IMR-90 (cell line): ENCODE data around the gene ETHE1. TPM values are rescaled to one million over a fixed set of nuclear protein-coding genes. Genes with fewer than 3 reads are reported as not detected.

ENCODE experiments used
- ATAC-seq: fragments of 200-7000 bp; cut with Tn5 transposase; 2 replicates; pipeline ENCODE4 v1.9.1; 2020; ENCODE audit warnings: low read depth, mild to moderate bottlenecking, moderate library complexity
- BruUV-seq: library from RNA; stranded (reverse); fragments of 400-500 nt; replicated peaks from 2 replicates; lab custom pipeline; 2021; lab: Mats Ljungman, UMichigan
- CTCF ChIA-PET: fragments of 300-600 bp; formaldehyde crosslinking; extraction: SDS; loops from one replicate; lab custom pipeline; 2021; ENCODE audit warnings: antibody characterized with exemption; lab: Yijun Ruan, JAX
- POLR2A ChIA-PET: fragments of 300-600 bp; sonication (Branson Sonifier 250); formaldehyde crosslinking; loops from one replicate; lab custom pipeline; 2022; ENCODE audit warnings: antibody characterized with exemption; ENCODE audit not compliant: unreplicated experiment; lab: Charles Lee
- DNase-seq: peaks from one replicate; pipeline ENCODE4 v3.0.0; 2013
- H2AFZ ChIP-seq: replicated peaks from 2 replicates; pipeline ENCODE3; 2013; ENCODE audit warnings: low read length, mild to moderate bottlenecking; ENCODE audit not compliant: poor library complexity
- H2AK5ac ChIP-seq: 2 replicates; pipeline ENCODE4 v1.6.1; 2013; ENCODE audit warnings: low read depth, low read length, inconsistent platforms
- H2AK9ac ChIP-seq: replicated peaks from 2 replicates; pipeline ENCODE3; 2013; ENCODE audit warnings: mild to moderate bottlenecking, low read depth, low read length, moderate library complexity; ENCODE audit not compliant: poor library complexity
- H2BK120ac ChIP-seq: 2 replicates; pipeline ENCODE4 v1.6.1; 2013; ENCODE audit warnings: low read depth, low read length, inconsistent platforms
- H2BK15ac ChIP-seq: 3 replicates; pipeline ENCODE4 v1.6.1; 2013; ENCODE audit warnings: low read depth, low read length, inconsistent platforms
- H2BK20ac ChIP-seq: 2 replicates; pipeline ENCODE4 v1.6.1; 2013; ENCODE audit warnings: low read depth, mild to moderate bottlenecking, inconsistent platforms, low read length, moderate library complexity
- H2BK5ac ChIP-seq: 2 replicates; pipeline ENCODE4 v1.6.1; 2013; ENCODE audit warnings: mild to moderate bottlenecking, low read depth, low read length, inconsistent platforms; ENCODE audit not compliant: poor library complexity, severe bottlenecking
- H3K14ac ChIP-seq: replicated peaks from 2 replicates; pipeline ENCODE4 v1.6.1; 2013; ENCODE audit warnings: low read depth, low read length, inconsistent platforms
- H3K18ac ChIP-seq: 2 replicates; pipeline ENCODE4 v1.6.1; 2013; ENCODE audit warnings: low read depth, low read length, control low read depth
- H3K23ac ChIP-seq: 2 replicates; pipeline ENCODE4 v1.6.1; 2013; ENCODE audit warnings: low read depth, low read length, inconsistent platforms
- H3K27ac ChIP-seq: 2 replicates; pipeline ENCODE4 v1.5.1; 2013; ENCODE audit warnings: mild to moderate bottlenecking, control low read depth, low read length; ENCODE audit not compliant: insufficient read depth
- H3K27me3 ChIP-seq: 2 replicates; pipeline ENCODE4 v1.6.1; 2013; ENCODE audit warnings: low read length; ENCODE audit not compliant: control insufficient read depth, insufficient read depth
- H3K36me3 ChIP-seq: 2 replicates; pipeline ENCODE4 v1.6.1; 2013; ENCODE audit warnings: low read length, mixed read lengths; ENCODE audit not compliant: control insufficient read depth, insufficient read depth
- H3K4ac ChIP-seq: 2 replicates; pipeline ENCODE4 v1.6.1; 2013; ENCODE audit warnings: low read depth, low read length, inconsistent platforms
- H3K4me1 ChIP-seq: 2 replicates; pipeline ENCODE4 v1.6.1; 2013; ENCODE audit warnings: low read length, mixed read lengths; ENCODE audit not compliant: control insufficient read depth, insufficient read depth
- H3K4me2 ChIP-seq: 2 replicates; pipeline ENCODE4 v1.6.1; 2013; ENCODE audit warnings: low read depth, mild to moderate bottlenecking, control low read depth, low read length, moderate library complexity
- H3K4me3 ChIP-seq: 2 replicates; pipeline ENCODE4 v1.5.1; 2013; ENCODE audit warnings: low read depth, mild to moderate bottlenecking, control low read depth, low read length, moderate library complexity; ENCODE audit not compliant: insufficient read depth
- H3K56ac ChIP-seq: 2 replicates; pipeline ENCODE4 v1.6.1; 2013; ENCODE audit warnings: low read length, inconsistent platforms; ENCODE audit not compliant: insufficient read depth; ENCODE audit errors: extremely low read depth
- H3K79me1 ChIP-seq, 2 experiments: 2 replicates each; pipeline ENCODE4 v1.6.1; 2013; ENCODE audit warnings: low read length in 2 of 2, inconsistent platforms in 1 of 2, low read depth in 1 of 2
- H3K9ac ChIP-seq: 2 replicates; pipeline ENCODE4 v1.6.1; 2013; ENCODE audit warnings: low read depth, low read length, control low read depth
- H3K9me1 ChIP-seq: 2 replicates; pipeline ENCODE4 v1.6.1; 2013; ENCODE audit warnings: low read length, inconsistent platforms; ENCODE audit not compliant: insufficient read depth
- H3K9me3 ChIP-seq: 2 replicates; pipeline ENCODE4 v1.6.1; 2013; ENCODE audit warnings: low read length; ENCODE audit not compliant: control insufficient read depth, insufficient read depth
- H4K20me1 ChIP-seq: 2 replicates; pipeline ENCODE4 v1.6.1; 2013; ENCODE audit warnings: low read length, inconsistent platforms; ENCODE audit not compliant: insufficient read depth
- H4K5ac ChIP-seq: 2 replicates; pipeline ENCODE4 v1.6.1; 2013; ENCODE audit warnings: mild to moderate bottlenecking, low read depth, low read length, control low read depth
- H4K8ac ChIP-seq, 2 experiments: 2 replicates each; pipeline ENCODE4 v1.6.1; 2013; ENCODE audit warnings: low read depth in 2 of 2, low read length in 2 of 2, control low read depth in 1 of 2, inconsistent platforms in 1 of 2
- H4K91ac ChIP-seq: 2 replicates; pipeline ENCODE4 v1.6.1; 2013; ENCODE audit warnings: low read depth, low read length, inconsistent platforms; ENCODE audit not compliant: insufficient read depth
- BHLHE40 ChIP-seq: fragments of 150-350 bp; IDR thresholded peaks from 2 replicates; pipeline ENCODE4 v1.6.1; 2016; ENCODE audit warnings: mild to moderate bottlenecking, low read depth, low read length
- CHD1 ChIP-seq: IDR thresholded peaks from 2 replicates; pipeline ENCODE4 v1.6.1; 2012; ENCODE audit warnings: low read depth, low read length, improper control_type of control experiment
- MAZ ChIP-seq: IDR thresholded peaks from 2 replicates; pipeline ENCODE4 v1.6.1; 2012; ENCODE audit warnings: low read depth, mild to moderate bottlenecking, low read length, improper control_type of control experiment, moderate library complexity, borderline replicate concordance
- MXI1 ChIP-seq: IDR thresholded peaks from 2 replicates; pipeline ENCODE4 v1.6.1; 2012; ENCODE audit warnings: low read depth, mild to moderate bottlenecking, low read length, moderate library complexity, borderline replicate concordance
- NFE2L2 ChIP-seq: fragments of 150-350 bp; IDR thresholded peaks from 2 replicates; pipeline ENCODE4 v1.6.1; 2016; ENCODE audit warnings: low read depth, mild to moderate bottlenecking, low read length
- POLR2A ChIP-seq: IDR thresholded peaks from 2 replicates; pipeline ENCODE4 v1.6.1; 2012; ENCODE audit warnings: mild to moderate bottlenecking, low read depth, low read length
- RCOR1 ChIP-seq: IDR thresholded peaks from 2 replicates; pipeline ENCODE4 v1.6.1; 2012; ENCODE audit warnings: mild to moderate bottlenecking, low read length, improper control_type of control experiment; ENCODE audit not compliant: insufficient replicate concordance
- RFX5 ChIP-seq: IDR thresholded peaks from 2 replicates; pipeline ENCODE4 v1.8.0; 2012; ENCODE audit warnings: low read depth, mild to moderate bottlenecking, low read length, moderate library complexity
- SMC3 ChIP-seq: fragments of 150-350 bp; IDR thresholded peaks from 2 replicates; pipeline ENCODE4 v1.6.1; 2016; ENCODE audit warnings: low read depth, mild to moderate bottlenecking, antibody characterized with exemption, low read length, moderate library complexity
- WGBS, 2 experiments: methylation state at CpG; one replicate each; pipeline versions ENCODE4 v1.1.5 to v1.1.7; 2013; ENCODE audit warnings: missing lambda C conversion rate in 2 of 2; ENCODE audit not compliant: insufficient read length in 1 of 2; ENCODE audit errors: extremely low coverage in 2 of 2; 5-methylcytosine and 5-hydroxymethylcytosine counted together
- dilution Hi-C: fragments of 300-500 bp; cut with HindIII; formaldehyde crosslinking; loops from one replicate; pipeline ENCODE4 v1.14.3; 2018; ENCODE audit warnings: low sequenced_read_pairs; ENCODE audit not compliant: unreplicated experiment
- in situ Hi-C: fragments of 300-500 bp; cut with MboI; formaldehyde crosslinking; loops from 3 replicates; pipeline ENCODE4 v1.14.3; 2019; ENCODE audit warnings: low sequenced_read_pairs, inconsistent platforms, mixed read lengths
- intact Hi-C: fragments of 100-400 bp; cut with micrococcal nuclease; formaldehyde crosslinking; loops from 2 replicates; pipeline ENCODE4 v1.10.0; 2022
- polyA plus RNA-seq, 3 experiments: library from polyadenylated mRNA; depleted of rRNA; stranded (reverse); fragments of >200 nt; gene quantifications; 2 replicates each; pipeline ENCODE4 v1.2.3, GENCODE V29; 2012; ENCODE audit warnings: low replicate concordance in 1 of 3
- total RNA-seq: library from RNA; depleted of rRNA; stranded (reverse); fragments of >200 nt; gene quantifications from 2 replicates; pipeline ENCODE4 v1.2.3, GENCODE V29; 2012
- TF ChIP-seq, protein P1 (sequence below): fragments of 150-350 bp; IDR thresholded peaks from 2 replicates; pipeline ENCODE4 v1.6.1; 2017; ENCODE audit warnings: mild to moderate bottlenecking, antibody characterized with exemption, low read length, low read depth
- TF ChIP-seq, protein P2 (sequence below): fragments of 150-350 bp; IDR thresholded peaks from 2 replicates; pipeline ENCODE4 v1.6.1; 2016; ENCODE audit warnings: low read depth, mild to moderate bottlenecking, low read length, moderate library complexity, borderline replicate concordance
- TF ChIP-seq, protein P3 (sequence below): conservative IDR thresholded peaks from 2 replicates; pipeline ENCODE4 v1.5.1; 2012; ENCODE audit warnings: mild to moderate bottlenecking, low read depth, low read length, improper control_type of control experiment

ETHE1 gene
- total and polyA plus RNA-seq, 2 of the 4 experiments (the other 2 are of a cell fraction): 161 to 233 TPM

DNA sequence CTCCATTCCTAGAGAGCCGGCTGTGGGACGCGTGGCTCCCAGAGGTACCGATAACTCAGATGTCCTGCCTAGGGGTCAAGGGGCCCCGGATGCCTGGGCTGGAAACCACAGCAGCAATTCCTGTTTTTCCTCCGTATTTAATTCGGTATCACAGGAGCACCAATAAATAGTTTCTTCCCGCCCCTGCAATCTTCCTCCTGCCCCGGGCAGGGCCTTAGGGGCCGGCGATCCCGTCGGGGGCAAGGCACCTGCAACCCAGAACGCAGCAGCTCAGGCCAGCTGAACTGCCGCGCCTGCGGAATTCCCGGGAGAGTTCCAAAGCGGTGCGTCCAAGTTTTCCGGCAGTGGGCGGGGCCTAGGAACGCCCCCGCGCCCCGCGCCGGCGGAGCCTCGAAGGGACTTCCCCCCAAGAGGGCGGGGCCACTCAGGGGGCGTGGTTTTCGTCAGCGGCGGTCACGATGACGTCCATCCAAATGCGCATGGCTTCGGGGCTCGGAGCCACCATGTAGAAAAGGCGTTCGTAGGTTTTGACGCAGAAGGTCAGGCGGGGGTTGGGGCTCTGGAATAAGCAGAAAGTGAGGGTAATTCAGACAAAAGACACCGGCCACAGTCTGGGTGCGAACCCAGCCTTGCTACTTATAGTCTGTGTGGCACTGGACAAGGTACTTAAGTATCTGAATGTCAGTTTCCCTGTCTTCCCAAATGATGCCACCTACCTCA, 51.9 kb downstream of the ETHE1 start:
- POLR2A ChIA-PET: interaction anchor here (0.5 kb wide), 1 partner anchor 250 kb away, joined by 4 read pairs; no protein-coding TSS in a partner anchor
- H3K27ac ChIP-seq: peak overlapping the region; percentile 83

More for the DNA sequence above, 51.9 kb downstream of the ETHE1 start:
- Histone ChIP-seq H3K4me2 (peak overlapping the region; percentile 52), H3K27me3 (no peaks in the 10 kb centered on the region), H3K56ac (peak overlapping the region; percentile 61; the same call in 1 of the 2 replicates), H3K18ac (peak overlapping the region; percentile 63), H3K9ac (0 out of 2 replicates have a peak overlapping the region, but pooled peaks have one; percentile 33), H3K4me1 (peaks cover 9% of the 10 kb centered on the region), H2BK5ac (peak overlapping the region; percentile 84), H2AK5ac (peak overlapping the region; percentile 95), H2BK20ac (peak overlapping the region; percentile 90), H3K4ac (peak overlapping the region; percentile 96), H4K5ac (peak overlapping the region; percentile 81), H2BK120ac (peak overlapping the region; percentile 94), H3K9me1 (peaks cover 7% of the 10 kb centered on the region), H2AK9ac (peak overlapping the region; percentile 80), H3K79me1 (no peaks in the 10 kb centered on the region; a peak in 1 of 4 replicates), H4K8ac (peak overlapping the region; percentile 96 to 99), H3K14ac (peak overlapping the region; percentile 73), H3K23ac (peak overlapping the region; percentile 83; the same call in 1 of the 2 replicates), H3K4me3 (no peak overlapping the region), H2BK15ac (peak overlapping the region; percentile 100), H4K20me1 (peaks cover 3% of the 10 kb centered on the region), H3K9me3 (no peaks in the 10 kb centered on the region), H3K36me3 (peaks cover 5% of the 10 kb centered on the region), H2AFZ (peak overlapping the region; percentile 88), H4K91ac (peak overlapping the region; percentile 77)
- dilution Hi-C loops: no loop called here
- TF ChIP-seq RFX5 (no peak), MAZ (peak; percentile 87; the same call in 1 of the 2 replicates), NFE2L2 (0 out of 2 replicates have a peak, but pooled peaks have one; percentile 18), MXI1 (peak; percentile 64; the same call in 1 of the 2 replicates), BHLHE40 (0 out of 2 replicates have a peak, but pooled peaks have one; percentile 1), CHD1 (no peak), RCOR1 (peak; percentile 44), POLR2A (peak; percentile 62), SMC3 (no peak)
- TF ChIP-seq, protein P1, sequence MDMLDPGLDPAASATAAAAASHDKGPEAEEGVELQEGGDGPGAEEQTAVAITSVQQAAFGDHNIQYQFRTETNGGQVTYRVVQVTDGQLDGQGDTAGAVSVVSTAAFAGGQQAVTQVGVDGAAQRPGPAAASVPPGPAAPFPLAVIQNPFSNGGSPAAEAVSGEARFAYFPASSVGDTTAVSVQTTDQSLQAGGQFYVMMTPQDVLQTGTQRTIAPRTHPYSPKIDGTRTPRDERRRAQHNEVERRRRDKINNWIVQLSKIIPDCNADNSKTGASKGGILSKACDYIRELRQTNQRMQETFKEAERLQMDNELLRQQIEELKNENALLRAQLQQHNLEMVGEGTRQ: 0 out of 2 replicates have a peak, but pooled peaks have one; percentile 28
- TF ChIP-seq, protein P2, sequence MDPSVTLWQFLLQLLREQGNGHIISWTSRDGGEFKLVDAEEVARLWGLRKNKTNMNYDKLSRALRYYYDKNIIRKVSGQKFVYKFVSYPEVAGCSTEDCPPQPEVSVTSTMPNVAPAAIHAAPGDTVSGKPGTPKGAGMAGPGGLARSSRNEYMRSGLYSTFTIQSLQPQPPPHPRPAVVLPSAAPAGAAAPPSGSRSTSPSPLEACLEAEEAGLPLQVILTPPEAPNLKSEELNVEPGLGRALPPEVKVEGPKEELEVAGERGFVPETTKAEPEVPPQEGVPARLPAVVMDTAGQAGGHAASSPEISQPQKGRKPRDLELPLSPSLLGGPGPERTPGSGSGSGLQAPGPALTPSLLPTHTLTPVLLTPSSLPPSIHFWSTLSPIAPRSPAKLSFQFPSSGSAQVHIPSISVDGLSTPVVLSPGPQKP: no peak
- TF ChIP-seq, protein P3, sequence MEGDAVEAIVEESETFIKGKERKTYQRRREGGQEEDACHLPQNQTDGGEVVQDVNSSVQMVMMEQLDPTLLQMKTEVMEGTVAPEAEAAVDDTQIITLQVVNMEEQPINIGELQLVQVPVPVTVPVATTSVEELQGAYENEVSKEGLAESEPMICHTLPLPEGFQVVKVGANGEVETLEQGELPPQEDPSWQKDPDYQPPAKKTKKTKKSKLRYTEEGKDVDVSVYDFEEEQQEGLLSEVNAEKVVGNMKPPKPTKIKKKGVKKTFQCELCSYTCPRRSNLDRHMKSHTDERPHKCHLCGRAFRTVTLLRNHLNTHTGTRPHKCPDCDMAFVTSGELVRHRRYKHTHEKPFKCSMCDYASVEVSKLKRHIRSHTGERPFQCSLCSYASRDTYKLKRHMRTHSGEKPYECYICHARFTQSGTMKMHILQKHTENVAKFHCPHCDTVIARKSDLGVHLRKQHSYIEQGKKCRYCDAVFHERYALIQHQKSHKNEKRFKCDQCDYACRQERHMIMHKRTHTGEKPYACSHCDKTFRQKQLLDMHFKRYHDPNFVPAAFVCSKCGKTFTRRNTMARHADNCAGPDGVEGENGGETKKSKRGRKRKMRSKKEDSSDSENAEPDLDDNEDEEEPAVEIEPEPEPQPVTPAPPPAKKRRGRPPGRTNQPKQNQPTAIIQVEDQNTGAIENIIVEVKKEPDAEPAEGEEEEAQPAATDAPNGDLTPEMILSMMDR: no peak
- ATAC-seq: peak; percentile 89
- no TSS peak for BruUV-seq
- peak; percentile 97 for DNase-seq
- 17% methylated on average over 11 of the region's 46 CpGs; no CpG with 5 or more reads in 1 of the 2 experiments for WGBS, 2 experiments
- intact Hi-C loops: no loop called here
- in situ Hi-C loops: no loop called here
- CTCF ChIA-PET: interaction anchor here (0.6 kb wide), 1 partner anchor 18 kb away, joined by 3 read pairs; no protein-coding TSS in a partner anchor
